ENCODE data around the gene COL26A1.

DNA sequence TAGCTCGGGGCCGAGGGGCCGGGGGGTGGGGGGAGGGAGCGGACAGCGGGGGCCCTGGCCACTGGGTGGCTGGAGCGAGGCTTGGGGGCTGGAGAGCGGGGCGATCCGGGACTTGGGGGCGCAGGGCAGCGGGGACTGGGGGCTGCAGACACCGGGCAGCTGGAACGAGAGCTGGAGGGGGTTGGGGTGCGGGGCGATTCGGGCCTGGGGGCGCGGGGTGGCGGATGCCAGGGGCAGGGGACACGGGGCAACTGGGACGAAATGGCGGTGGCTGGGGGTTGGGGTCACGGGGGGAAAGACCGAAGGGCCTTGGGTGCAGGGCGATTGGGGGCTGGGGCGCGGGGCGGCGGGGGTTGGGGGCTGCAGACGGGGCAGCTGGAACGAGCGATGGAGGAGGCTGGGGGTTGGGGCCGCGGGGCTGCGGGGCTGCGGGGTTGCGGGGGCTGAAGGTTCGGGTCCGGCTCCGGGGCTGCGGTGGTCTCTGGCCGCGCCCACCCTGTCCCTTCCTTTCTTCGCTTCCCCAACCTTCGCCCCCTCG is 590 bp downstream of the COL26A1 start:
- TF ChIP-seq, protein P1, sequence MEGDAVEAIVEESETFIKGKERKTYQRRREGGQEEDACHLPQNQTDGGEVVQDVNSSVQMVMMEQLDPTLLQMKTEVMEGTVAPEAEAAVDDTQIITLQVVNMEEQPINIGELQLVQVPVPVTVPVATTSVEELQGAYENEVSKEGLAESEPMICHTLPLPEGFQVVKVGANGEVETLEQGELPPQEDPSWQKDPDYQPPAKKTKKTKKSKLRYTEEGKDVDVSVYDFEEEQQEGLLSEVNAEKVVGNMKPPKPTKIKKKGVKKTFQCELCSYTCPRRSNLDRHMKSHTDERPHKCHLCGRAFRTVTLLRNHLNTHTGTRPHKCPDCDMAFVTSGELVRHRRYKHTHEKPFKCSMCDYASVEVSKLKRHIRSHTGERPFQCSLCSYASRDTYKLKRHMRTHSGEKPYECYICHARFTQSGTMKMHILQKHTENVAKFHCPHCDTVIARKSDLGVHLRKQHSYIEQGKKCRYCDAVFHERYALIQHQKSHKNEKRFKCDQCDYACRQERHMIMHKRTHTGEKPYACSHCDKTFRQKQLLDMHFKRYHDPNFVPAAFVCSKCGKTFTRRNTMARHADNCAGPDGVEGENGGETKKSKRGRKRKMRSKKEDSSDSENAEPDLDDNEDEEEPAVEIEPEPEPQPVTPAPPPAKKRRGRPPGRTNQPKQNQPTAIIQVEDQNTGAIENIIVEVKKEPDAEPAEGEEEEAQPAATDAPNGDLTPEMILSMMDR (conservative IDR thresholded peaks at IDR 0.05; ENCODE audit: low read depth, low read length): no peak
- no peak for TF ChIP-seq EZH2 (IDR thresholded peaks at IDR 0.05; ENCODE audit: borderline replicate concordance, low read depth, low read length, poor library complexity, severe bottlenecking)

Measured in A673 (cell line).